Jurkat, Clone E6-1 (cell line): ENCODE results near the gene QRFP.
"Not testable (repeated sequence)": the region's sequence is repeated elsewhere in the genome, so short reads cannot be mapped to it uniquely, and the experiment has no call there.

Experiments used
- DNase-seq: peaks from one replicate; pipeline ENCODE4 v3.0.0-alpha.2; 2011; ENCODE audit warnings: low read depth, low spot score
- H3K4me3 ChIP-seq: 2 replicates; pipeline ENCODE4 v1.5.1; 2011; ENCODE audit warnings: mild to moderate bottlenecking, low read length, control low read depth, moderate library complexity

Gene QRFP

DNA sequence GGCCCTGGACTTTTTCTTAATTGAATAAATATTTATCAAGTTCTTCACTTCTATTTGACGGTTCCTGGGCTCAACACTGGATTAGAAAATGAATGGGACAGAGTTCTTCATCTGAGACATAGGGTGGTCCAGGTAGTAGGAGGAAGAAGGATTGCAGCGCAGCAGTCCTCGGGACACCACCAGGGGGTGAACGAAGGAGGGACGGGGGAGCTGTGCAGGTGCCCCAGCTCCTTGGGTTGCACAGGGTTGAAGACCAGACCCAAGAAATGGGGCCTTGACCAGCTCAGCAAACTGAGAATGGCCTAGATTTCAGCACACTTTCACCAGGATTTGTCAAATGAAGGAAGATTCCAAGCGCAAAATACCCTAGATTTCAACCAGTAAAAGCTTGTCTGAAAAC is 32.1 kb downstream of the QRFP start:
- no peak overlapping the region for H3K4me3 ChIP-seq
- DNase-seq = no peak

DNA sequence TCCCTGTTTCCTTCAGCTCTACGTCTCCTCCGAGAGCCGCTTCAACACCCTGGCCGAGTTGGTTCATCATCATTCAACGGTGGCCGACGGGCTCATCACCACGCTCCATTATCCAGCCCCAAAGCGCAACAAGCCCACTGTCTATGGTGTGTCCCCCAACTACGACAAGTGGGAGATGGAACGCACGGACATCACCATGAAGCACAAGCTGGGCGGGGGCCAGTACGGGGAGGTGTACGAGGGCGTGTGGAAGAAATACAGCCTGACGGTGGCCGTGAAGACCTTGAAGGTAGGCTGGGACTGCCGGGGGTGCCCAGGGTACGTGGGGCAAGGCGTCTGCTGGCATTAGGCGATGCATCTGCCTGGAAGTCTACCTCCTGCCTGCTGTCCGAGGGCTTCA is 33.9 kb downstream of the QRFP start:
- DNase-seq = no peak
- H3K4me3 ChIP-seq = no peak overlapping the region

DNA sequence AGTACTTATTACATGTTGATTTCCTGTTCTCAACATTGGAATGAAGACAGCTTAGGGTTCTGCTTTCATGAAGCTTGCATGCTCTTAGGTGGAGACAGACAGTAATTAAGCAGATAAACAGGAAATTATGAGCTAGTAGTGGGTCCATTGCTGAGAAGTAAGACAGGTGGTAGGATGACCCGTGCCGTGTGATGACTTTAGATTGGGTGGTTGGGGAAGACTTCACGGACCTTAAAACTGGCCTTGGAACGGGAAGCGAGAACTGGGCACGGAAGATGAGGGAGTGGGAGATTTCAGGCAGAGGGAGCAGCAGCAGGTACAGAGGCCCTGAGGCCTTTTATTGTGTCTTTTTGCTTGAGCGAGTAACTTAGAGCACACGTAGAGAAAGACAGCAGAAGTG is 34.4 kb downstream of the QRFP start:
- no peak overlapping the region for H3K4me3 ChIP-seq
- no peak for DNase-seq

DNA sequence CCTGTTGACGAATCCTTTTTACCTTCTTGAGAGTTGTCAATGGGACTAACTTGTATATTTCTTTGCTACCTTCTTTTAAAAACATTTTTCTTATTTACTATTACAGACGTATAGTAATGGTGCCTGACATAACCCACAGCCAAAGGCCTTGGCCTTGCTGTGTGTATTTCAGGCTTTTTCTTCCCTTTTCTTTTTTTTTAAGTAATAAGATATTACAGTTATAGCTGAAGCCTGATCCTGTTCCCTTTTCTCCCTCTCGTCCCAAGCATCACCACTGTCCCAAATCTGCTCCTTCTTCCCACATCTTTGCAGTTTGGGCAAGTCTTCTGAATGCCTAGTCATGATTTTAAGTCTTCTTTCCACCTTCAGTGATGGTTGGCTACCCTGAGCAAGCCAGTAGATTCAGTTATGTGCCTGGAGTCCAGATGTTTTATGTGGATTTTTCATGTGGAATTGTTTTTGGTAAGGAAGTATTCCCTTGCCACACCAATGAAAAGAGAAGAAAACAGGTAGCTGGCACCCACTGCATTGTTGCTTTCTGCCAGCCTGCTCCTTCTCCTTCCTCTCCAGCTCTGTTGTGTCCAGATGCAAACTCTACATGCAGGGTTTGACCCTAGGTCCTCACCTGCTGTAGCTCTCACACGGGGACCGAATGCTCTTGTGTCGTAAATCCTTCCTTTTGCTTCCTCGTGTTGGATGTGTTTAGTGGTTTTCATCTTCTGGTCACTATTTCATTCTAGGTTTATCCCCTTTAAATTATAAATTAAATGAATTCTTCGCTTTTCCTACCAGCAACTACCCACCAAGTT is 35.0 kb downstream of the QRFP start:
- no peak overlapping the region for H3K4me3 ChIP-seq
- DNase-seq = no peak

DNA sequence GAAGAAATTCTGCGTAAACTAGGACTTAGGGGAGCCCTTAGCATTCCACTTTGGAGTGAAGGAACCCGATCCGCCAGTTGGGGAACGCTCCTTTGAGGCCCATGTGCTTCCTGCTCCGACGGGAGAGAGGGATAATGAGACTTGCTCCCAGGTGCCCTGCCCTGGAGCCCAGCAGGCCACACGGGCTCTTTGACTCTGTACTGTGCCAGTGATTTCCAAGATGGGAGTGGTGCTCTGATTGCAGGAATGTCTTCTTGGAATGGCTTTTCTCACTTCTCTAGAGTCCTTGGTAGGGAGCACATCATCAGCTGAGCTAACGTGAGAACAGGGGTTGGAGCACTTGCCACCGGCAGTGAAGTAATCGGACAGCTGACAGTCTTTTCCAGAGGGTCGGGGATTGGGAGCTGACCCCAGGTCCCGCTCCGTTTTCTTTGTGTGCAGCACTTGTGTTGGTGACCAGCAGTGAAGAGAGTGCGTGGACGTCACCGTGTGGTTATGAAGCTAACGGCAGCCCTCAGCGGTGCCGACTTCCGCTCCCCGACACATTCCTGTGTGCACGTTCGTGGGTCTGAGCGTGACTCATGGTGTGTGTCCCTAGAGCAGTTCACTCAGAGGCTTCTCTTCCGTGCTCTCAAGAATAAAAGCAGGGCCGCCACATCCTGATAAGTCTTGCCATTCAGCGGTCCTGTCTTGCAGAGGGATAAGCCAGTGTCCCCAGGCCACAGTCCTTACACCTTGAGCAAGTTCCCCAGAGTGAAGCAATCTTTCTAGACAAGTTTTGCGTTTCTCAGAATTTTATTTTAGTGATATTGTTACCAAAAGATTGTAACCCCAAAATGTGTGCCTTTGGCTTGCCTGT is 35.9 kb downstream of the QRFP start:
- DNase-seq = no peak
- no peak overlapping the region for H3K4me3 ChIP-seq

DNA sequence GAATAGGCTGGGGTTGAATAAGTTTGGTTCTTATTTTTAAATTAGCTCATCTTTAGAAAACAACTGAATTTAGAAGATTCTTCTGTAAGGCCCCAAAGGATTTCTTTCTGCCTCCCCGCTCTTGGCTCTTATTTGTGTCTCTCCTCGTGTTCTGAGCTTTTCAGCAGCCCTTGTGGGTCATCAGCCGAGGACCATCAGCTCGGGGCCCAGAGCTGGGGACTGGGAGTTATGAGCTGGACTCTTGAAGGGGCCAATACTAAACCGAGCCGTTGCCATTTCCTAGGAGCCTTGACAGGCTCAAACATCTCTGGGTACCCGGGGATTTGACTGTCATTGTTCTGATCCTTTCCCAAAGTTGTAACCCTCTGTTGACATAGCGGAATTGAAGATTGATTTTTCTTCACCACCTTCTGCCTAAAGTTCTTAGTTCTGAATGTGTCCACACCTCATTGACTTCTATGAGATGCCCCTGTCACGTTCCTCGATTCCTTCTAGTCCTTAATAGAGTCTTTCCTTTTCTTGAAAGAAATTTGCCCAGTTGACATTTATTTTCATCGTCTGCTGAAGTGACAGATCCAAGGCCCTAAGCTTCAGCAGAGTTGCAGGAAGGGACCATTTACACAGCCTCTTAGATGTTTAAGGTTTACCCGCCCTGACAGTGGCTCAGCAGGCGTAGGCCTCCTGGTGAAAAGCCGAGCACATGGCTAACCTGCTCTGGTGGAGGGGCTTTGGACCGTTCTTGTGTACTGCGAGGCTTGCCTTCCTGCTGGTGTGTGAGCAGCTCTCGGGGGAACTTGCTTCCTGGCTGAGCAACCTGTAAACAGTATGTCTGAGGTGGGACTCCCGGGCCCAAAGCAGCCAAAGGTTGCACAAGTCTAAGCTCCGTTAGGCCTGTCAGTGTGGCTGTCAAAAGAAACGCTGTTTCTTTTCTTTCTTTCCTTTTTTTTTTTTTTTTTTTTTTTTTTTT is 37.6 kb downstream of the QRFP start:
- no peak overlapping the region for H3K4me3 ChIP-seq
- no peak for DNase-seq

DNA sequence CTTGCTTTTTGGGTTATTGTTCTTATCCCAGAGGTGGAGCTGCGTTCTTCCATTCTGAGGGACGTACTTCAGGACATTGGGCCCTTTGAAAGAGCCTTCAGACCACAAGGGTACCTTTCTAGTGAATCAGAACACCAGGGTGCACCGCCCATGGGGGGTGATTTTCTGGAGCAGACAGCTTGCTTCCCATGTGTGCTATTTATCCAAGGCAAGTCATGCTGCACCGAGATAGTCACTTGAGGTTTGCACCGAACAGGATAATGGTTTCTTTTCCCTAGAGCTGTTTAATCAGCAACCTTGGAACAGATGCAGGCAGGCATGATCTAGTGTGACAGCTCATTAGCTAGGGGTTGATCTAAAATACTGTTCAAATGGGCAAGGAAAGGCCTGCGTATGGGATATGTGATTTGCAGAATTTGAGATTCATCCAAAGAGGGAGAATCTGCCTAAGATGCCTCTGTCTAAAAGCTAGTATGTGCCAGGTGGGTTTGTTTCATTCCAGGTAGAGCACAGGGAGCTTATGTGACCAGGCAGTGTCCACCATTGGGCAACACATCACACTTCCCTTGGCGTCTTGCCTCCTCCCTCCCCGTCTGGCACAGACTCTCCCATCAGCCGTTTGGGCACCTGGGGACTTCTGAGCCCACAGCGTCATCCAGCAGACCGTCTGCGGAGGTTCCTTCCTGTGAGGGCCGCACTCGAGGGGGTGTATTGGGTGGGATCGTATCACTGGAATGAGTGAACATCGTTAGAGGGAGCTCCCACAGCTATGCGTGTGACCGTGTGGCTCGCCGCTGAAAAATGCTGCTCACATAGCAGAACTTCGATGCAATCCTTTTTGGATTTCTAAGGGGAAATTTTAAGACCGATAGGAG is 38.5 kb downstream of the QRFP start:
- no peak for DNase-seq
- no peak overlapping the region for H3K4me3 ChIP-seq

DNA sequence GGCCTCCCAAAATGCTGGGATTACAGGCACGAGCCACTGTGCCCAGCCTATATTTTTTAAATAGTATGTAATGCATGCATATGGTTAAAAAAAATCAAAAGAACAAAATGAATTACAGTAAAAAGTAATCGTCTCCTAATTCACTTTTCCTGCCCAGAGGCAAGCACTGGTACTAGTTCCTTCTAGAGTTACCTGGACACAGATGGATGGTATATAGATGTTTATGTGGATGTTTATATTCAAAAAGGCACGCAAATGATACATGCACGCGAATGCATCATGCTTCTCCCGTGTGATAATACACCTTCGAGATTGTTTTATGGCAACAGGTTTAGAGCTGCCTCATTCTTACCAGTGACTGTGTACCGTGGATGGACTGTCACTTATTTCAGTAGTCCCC is 40.1 kb downstream of the QRFP start:
- no peak for DNase-seq
- no peak overlapping the region for H3K4me3 ChIP-seq

DNA sequence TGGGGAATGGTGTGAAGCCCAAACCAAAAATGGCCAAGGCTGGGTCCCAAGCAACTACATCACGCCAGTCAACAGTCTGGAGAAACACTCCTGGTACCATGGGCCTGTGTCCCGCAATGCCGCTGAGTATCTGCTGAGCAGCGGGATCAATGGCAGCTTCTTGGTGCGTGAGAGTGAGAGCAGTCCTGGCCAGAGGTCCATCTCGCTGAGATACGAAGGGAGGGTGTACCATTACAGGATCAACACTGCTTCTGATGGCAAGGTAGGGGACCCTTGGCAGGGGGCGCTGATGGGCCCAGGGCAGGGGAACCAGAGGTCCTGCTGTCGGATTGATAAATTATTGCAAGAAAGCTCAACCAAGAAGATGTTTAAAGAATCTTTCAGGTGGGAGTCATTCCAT is 41.8 kb downstream of the QRFP start:
- no peak overlapping the region for H3K4me3 ChIP-seq
- no peak for DNase-seq

DNA sequence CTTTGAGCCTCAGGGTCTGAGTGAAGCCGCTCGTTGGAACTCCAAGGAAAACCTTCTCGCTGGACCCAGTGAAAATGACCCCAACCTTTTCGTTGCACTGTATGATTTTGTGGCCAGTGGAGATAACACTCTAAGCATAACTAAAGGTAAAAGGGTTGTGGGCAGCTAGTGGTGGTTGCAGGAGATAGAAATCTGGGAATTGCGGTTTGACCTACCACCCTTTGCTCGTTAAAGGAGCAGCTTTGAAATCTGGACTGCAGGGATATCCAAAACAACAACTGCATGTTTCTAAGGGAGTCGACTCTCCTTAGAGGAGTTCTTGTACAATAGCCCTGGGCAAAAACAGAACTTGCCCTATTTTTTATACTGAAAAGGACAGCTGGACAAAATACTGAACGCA is 42.5 kb downstream of the QRFP start:
- H3K4me3 ChIP-seq = no peak overlapping the region
- DNase-seq = no peak

DNA sequence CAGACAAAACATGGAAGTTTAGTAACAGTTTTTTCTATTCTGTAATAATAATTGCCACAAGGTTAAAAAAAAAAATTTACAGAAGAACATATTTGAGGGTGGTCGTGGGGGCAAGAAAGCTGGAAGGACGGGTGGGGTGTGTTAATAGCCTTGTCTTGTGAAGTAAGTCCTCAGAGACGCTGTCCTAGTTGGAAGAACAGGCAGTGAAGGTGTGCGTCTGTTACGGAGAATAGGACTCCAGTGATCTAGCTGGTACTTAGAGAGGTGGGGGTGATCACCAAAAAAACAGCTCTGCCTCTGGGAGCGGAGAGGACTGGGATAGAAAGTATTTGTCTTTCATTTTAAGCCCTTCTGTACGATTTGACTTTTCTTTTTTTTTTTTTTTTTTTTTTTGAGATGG is 43.8 kb downstream of the QRFP start:
- no peak for DNase-seq
- H3K4me3 ChIP-seq = no peak overlapping the region

DNA sequence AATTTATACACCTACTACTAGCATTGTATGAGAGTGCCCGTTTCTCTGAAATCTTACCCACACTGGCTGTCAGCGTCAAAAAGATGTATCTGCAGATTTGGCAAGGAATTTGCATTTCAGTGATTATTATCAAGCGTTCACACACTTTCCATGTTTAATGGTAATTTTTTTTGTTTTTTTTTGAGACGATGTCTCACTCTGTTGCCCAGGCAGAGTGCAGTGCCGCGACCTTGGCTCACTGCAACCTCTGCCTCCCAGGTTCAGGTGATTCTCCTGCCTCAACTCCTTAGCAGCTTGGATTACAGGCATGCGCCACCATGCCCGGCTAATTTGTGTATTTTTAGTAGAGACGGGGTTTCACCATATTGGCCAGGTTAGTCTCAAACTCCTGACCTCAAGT is 47.3 kb downstream of the QRFP start:
- no peak overlapping the region for H3K4me3 ChIP-seq
- DNase-seq = no peak

DNA sequence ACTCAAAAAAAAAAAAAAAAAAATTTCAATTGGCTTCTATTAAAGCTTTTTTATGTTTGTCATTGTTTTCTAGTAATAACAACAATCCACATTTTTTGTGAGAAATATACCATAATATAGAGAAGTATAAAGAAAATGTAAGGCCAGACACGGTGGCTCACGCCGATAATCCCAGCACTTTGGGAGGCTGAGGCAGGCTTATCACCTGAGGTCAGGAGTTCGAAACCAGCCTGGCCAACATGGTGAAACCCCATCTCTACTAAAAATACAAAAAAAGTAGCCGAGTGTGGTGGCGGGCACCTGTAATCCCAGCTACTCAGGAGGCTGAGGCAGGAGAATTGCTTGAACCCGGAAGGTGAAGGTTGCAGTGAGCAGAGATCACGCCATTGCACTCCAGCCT is 48.1 kb downstream of the QRFP start:
- DNase-seq = not testable (repeated sequence)

DNA sequence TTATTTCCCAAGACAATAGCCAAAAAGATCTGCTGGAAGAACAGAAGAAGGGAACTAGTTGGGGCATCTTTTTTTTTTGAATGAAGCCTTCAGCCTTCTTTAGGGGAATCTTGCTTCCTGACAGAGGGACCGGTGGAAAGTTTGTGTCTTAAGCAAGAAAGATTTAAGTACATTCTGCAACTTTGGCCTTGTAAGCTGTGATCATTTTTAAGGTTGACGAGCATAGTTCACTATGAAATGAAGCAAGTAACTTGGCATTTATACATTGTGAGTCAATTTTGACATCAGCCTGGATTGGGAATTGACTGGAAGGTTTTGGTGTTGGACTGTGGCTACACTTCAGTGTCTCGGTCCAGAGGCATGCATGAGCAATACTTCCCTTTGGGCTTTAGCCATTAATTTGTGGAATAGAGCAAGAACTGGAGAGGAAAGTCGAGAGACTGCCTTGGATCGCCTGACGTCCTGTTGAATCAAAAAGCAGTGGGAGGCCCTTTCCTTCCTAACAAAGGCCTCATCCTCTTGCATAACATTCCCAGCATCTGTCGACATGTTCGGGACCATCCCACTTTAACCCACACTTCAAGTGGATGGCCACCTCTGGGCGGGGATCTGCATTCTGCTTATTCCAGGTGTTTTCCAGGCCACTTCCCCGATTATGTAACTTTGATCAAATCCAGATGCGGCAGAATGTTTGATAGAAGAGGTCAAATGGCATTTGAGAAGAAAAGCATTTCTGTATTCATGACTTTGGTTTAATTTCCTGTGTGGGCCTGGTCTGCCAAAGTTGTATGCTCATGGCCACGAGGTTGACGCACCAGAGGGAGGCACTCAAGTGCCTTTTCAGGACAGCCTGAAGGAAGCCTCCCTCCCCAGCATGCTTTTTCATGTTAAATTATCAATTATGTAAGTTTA is 49.0 kb downstream of the QRFP start:
- no peak overlapping the region for H3K4me3 ChIP-seq

More for the DNA sequence above, 48.1 kb downstream of the QRFP start:
- H3K4me3 ChIP-seq = not testable (repeated sequence)

DNA sequence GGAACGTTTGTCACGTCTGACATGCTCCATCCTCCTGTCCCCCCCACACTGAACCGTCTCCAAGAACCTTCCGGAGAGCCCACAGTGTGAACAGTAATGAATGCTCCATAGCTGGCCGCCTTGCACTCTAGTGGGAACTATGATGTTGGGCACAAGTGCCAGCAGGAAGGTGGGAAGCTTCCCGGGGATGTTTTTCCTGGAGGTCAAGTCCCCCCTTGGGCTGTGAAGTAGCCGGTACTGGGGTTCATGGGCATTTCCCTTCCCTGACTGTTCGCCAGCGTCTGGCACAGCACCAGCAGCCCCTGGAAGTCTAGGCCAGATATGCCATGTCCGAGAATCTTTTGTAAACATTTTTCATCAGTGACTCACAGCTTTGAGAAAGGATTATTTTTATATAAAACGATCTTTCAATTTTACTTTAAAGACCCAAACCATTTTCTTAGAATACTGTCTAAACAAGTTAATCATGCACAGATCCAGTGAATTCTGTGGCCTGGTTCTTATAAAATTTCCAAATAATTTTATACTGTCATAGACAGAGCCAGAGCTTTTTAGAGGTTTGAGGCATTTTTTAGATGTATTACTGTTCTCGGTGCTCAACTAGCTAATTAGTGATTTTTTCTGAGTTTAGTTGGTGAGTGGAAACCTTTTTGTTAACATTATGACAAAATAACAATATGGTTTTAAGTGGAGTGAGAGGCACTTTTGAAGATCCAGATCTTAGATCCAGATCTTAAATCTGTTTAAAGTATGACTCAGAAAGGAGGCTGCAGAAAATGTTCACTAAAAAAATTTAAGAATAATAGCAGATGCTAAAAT is 49.9 kb downstream of the QRFP start:
- H3K4me3 ChIP-seq = no peak overlapping the region
- no peak for DNase-seq

More for the DNA sequence above, 49.0 kb downstream of the QRFP start:
- DNase-seq = no peak

DNA sequence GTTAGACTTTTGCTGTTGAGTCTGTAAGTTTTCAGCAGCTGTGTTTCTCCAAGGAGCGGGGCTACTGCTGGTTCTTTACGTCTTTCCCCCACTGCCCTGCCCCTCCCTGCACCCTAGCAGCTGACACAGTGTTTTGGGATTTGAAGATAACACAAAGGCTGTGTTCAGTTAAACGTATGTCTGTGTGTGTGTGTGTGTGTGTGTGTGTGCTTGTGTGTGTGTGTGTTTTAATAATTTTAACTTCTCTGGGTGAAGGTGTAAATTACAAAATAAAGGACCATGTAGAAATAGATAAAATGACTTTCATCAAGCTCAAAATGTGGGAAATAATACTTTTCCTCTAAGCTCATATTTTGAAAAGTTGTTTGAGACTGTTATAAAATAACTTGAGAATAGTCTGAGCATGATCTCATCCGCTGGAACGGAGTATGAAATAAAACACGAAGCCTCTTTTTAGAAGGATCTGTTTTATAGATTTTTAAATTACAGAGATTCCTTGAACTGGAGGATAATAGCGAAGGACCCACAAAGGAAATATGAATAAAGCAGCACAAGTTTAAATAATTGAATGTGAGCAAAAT is 50.6 kb downstream of the QRFP start:
- DNase-seq = no peak
- no peak overlapping the region for H3K4me3 ChIP-seq
